Esophagus squamous epithelium (tissue), 4 donors: ENCODE results near the gene C14orf119.

Source experiments
- CTCF ChIP-seq, 6 experiments: fragments of 450-650 bp in 4 of 6; fragments of 200-600 bp in 2 of 6; sonication (generic) in 2 of 6; IDR thresholded peaks; one replicate each; pipeline ENCODE4 v1.5.1; 2016 to 2019; ENCODE audit warnings: antibody characterized with exemption in 6 of 6, mild to moderate bottlenecking in 4 of 6, moderate library complexity in 4 of 6
- POLR2A ChIP-seq, 4 donors: fragments of 450-650 bp; IDR thresholded peaks; one replicate each; pipeline ENCODE4 v1.6.1; 2017; ENCODE audit warnings: antibody characterized with exemption in 4 of 4, mild to moderate bottlenecking in 4 of 4, moderate library complexity in 3 of 4

GRCh38 chr14:23125011-23125410, 29.7 kb downstream of the C14orf119 start:
- no peak for TF ChIP-seq CTCF (IDR thresholded peaks at IDR 0.05)
- no peak for TF ChIP-seq POLR2A (IDR thresholded peaks at IDR 0.05)
